ENCODE data around the gene OR52D1.

Gene OR52D1

DNA sequence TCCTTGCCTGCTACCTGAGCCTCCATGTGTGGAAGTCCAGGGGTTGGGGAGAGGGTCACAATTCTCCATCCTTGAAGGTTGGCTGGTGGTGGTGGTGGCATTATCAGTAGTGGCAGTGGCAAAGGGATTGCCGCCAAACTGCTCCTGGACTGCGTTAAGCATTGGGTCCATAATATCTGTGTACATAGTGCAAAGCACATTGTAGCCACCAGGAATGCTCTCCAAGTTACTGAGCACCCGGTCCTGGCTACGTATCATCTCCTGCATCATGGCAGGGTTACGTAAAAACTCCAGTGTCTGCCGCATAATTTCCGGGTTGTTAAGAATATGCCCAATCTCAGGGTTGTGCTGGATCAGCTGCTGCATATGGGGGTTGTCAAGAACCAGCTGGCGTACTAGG is 20.1 kb downstream of the OR52D1 start:
- no peak for DNase-seq (ENCODE audit: extremely low read depth in 1 of 2, low read depth in 1 of 2)

DNA sequence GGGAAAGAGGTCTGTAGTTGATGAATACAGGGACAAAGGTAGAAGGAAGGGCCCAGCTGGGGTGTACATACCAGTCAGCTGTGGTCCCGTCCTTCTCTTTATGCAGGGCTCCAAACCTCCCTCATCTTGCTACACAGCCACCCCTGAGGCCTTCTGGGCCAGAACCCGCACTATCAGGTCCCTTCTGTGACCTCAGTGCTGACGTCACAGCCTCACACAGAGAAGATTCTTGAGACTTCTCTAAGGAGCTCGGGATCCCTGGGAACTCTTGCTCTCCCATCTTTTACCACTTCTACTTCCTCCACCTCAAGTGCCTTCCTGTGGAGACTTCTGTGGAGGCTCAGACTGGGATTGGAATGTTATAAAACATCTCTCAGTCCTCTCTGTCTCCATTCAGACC is 21.3 kb downstream of the OR52D1 start, which contains the start of gene UBQLN3:
TSS of gene UBQLN3 (minus strand) at position 155 of the 400 bp plus-strand sequence. CDS start 399 bp downstream, outside the sequence.
- no peak for DNase-seq (ENCODE audit: extremely low read depth in 1 of 2, low read depth in 1 of 2)

DNA sequence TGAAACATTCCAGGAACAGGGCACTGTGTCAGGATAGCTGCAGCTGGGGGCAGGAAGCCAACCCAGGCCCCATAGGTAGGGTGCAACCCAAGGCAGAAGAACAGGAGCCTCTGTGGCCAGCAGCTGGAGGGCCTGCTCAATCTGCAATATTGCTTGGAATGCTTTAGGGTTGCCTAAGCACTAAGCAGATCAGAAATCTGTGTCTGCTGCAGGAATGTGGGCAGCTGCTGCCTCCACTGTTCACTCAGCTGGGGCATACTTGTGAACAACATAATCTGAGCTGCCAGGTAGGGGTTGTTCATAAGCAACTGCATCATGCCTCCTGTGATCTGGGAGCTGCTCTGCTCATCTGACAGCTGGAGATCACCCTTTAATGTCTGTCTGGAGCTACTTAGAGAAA is 26.4 kb downstream of the OR52D1 start:
- no peak for DNase-seq (ENCODE audit: extremely low read depth in 1 of 2, low read depth in 1 of 2)

DNA sequence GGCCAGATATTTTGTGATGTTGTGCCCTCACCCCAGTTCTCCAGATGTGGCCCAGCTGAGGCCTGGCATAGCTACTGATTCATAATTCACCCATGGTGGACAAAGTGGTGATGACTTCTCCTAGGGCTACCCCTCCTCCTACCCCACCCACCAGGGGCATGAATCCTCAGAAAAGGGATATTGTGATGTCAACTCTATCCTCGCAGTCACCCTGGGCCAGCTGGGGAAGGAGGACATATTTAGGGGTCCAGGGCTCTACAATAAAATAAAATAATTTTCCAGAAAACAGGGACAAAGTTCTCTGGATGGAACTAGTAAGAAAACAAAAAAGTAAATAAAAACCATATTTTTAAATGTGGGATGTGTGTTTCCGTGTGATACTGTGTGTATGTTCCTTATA is 28.1 kb downstream of the OR52D1 start, which contains the start of gene UBQLNL:
TSS of gene UBQLNL (minus strand) at position 101 of the 400 bp plus-strand sequence. CDS start 258 bp downstream, outside the sequence.
- no peak for DNase-seq (ENCODE audit: extremely low read depth in 1 of 2, low read depth in 1 of 2)

DNA sequence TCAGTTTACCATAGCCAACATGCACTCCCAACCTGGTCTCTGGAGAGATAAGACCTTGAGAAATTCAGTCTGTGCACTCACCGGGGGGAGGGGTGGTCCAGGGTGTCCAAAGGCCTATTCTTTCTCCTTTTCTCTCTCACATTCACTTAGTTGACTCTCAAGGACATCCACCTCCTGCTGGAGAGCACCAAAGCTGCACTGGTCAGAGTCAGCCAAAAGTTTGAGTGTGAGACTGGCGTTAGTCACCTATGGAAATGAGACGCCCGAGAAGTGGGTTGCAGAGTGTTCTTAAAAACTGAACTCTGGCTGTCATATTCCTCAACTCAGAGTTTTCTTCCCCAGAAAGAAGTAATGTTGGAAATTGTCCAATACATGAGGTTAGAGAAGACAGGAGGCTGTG is 33.1 kb downstream of the OR52D1 start:
- no peak for DNase-seq (ENCODE audit: extremely low read depth in 1 of 2, low read depth in 1 of 2)

DNA sequence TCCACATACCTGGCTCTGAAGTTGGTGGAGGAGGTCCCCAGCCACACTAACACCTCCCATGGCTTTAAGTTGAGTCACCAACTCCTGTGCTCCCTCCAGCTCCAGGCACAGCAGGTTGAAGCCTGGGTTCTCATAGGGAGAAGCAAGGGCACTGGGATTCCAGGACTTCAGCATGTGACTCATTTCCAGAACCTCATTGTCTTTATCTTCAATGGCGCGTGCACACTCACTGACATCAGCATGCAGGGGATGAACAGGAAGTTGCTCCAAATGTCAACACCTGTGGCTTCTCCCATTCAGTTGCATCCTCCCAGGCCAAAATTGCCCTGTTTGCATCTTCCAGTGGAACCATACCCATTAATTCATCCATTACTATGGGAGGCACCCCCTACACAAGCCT is 33.8 kb downstream of the OR52D1 start:
- DNase-seq (ENCODE audit: extremely low read depth in 1 of 2, low read depth in 1 of 2), result no peak

DNA sequence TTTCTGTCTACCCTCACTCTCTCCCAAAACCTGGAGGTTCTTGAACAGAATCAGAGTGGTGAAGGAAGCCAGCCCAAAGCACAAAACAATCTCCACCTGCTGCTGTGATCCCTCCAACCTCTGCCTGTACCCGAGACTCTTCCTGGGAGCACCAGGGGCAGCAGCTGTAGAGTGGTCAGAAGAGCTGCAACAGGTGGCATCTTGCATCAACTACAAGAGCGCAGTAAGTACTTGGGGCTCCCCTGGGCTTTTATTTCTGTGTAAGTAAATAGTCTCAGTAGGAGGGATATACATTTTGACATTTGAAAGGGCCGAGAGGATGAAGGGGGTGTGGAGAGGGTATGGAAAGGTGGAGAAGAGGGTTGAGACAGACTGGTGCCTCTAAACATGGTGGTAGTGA is 36.3 kb downstream of the OR52D1 start:
- no peak for DNase-seq (ENCODE audit: extremely low read depth in 1 of 2, low read depth in 1 of 2)

DNA sequence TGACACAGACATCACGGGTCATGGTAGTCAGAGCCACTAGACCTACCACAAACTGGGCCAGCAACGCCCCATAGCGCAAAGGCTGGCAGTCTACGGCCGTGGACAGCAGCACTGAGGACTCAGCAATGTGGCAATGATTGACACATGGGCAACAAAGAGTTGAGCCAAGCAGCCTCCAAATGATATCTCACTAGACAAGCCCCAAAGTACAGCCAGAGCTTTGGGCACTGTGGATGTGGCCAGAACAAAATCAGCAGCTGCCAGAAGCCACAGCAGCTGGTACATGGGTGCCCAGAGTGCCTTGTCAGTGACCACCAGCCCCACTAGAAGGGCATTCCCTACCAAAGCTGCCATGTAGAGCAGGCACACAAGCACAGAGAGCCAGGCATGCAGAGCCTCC is 39.2 kb downstream of the OR52D1 start:
- DNase-seq (ENCODE audit: extremely low read depth in 1 of 2, low read depth in 1 of 2), result no peak

DNA sequence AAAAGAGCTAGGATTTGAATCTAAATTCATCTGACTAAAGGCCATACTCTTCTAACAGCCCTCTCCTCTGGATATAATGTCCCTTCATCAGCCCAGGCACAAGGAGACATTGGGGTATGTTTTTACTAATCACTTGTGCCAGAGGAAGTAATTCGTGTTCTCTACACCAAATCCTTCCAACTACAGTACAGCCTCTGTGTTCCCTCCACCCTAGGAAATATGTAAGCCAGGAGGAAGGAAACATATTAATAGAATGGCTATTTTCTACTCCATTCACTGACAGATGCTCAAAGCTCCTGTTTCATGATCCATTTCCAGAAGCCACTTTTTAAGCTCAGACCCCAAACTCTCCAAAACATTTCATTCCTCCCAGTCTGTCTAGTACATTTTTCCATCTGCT is 40.0 kb downstream of the OR52D1 start:
- DNase-seq (ENCODE audit: extremely low read depth in 1 of 2, low read depth in 1 of 2), result no peak

DNA sequence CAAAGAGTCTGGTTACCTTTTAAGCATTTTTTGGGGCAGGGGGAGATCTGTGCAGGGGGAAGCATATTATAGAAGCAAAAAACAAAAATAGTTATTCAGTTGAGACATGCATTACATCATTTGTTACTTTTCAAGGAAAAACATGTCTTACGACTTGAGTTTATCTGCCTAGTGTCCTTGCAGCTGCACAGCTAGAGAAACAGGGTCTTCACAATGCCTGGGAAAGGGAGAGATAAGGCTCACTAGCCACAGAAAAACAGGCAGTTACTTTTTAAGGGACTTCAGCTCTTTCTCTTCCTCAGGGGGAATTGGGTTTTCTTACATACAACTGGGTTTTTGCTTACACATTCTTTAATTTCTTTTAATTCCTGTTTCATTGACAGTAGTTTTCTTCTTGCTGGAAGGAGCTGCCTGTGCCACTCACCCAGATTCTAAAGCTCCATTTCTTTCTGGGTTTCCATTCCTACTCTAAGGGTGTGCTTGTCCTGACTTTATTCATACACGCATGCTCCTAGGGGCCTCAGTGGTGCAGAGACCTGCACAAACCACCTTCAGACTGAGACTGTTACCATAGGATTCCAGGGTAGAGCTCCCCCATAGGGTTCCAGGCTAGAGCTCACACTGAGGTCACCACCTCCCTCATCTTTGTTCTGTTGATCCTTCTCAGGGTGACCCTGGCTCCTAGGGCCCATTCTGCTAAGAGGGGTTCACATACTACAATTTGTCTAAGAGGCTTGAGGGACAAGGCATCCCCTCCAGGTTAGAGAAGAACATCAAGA is 42.8 kb downstream of the OR52D1 start:
- no peak for DNase-seq (ENCODE audit: extremely low read depth in 1 of 2, low read depth in 1 of 2)

DNA sequence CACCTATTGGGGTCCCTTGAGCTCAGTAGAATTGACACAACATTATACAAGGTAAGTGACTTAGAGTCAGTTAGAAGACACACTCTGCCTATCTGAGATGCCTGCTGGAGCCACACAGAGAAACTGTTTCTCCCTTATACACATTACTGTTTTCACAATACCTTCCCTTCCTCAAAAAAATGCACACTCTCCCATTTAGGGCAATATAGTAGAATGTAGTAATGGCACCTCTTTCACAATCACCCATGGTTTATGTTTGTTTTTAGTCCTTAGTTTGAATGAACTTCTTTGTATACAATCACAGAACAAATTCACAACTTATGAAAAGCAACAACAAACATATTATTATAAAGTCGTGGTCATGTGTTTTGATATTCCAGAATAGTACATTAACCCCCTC is 45.6 kb downstream of the OR52D1 start:
- DNase-seq (ENCODE audit: extremely low read depth in 1 of 2, low read depth in 1 of 2), result no peak

DNA sequence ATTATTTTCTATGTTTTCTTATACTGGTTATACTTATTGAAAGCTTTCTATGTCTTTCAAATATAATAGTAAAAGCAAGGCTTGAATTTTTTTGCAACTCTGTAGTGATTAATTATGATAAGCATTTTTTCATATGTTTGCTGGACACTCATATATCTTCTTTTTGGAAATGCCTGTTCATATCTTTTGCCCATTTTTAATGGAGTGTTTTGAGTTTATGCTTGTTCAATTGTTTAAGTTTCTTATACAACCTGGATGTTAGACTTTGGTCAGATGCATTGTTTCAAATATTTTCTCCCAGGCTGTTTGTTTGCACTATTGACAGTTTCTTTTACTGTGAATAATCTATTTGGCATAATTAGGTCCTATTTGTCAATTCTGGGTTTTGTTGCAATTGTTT is 48.0 kb downstream of the OR52D1 start:
- no peak for DNase-seq (ENCODE audit: extremely low read depth in 1 of 2, low read depth in 1 of 2)
